NCI-H2029 treated with DMSO at 0.1 percent for 48 hours (cell line): Measurements from ENCODE around the gene GJD4.
A peak's percentile ranks its signal among the peaks of the same experiment; 100 is the strongest.

Experiments
- DNase-seq: peaks from one replicate; lab custom pipeline; 2025; lab: John Stamatoyannopoulos, UW

GJD4 gene

GRCh38 chr10:35626971-35627507, 21.9 kb downstream of the GJD4 start:
- DNase-seq = no peak

GRCh38 chr10:35631404-35631803, 26.3 kb downstream of the GJD4 start:
- no peak for DNase-seq

- no peak for DNase-seq
These were observed 26.9 kb downstream of the GJD4 start for GRCh38 chr10:35632027-35632426.

GRCh38 chr10:35633006-35633980, 28.2 kb downstream of the GJD4 start:
- peak; percentile 23 for DNase-seq

GRCh38 chr10:35635576-35635975, 30.4 kb downstream of the GJD4 start:
- peak; percentile 39 for DNase-seq

GRCh38 chr10:35636956-35637355, 31.8 kb downstream of the GJD4 start:
- DNase-seq = no peak

- DNase-seq = no peak
These were observed 32.3 kb downstream of the GJD4 start for GRCh38 chr10:35637462-35637861.

GRCh38 chr10:35638101-35638500, 33.0 kb downstream of the GJD4 start:
- no peak for DNase-seq

- no peak for DNase-seq
These were observed 34.0 kb downstream of the GJD4 start for GRCh38 chr10:35639021-35639727.

GRCh38 chr10:35639728-35640401, 34.7 kb downstream of the GJD4 start:
- no peak for DNase-seq

GRCh38 chr10:35640474-35640873, 35.3 kb downstream of the GJD4 start:
- DNase-seq = no peak

- no peak for DNase-seq
These were observed 36.0 kb downstream of the GJD4 start for GRCh38 chr10:35640951-35641675.

GRCh38 chr10:35641676-35642034, 36.5 kb downstream of the GJD4 start:
- DNase-seq = no peak

- DNase-seq = peak; percentile 17
These were observed 37.1 kb downstream of the GJD4 start, which contains the start of gene FZD8 for GRCh38 chr10:35642035-35642792. Gene FZD8 (minus strand): TSS chr10:35642296. CDS start chr10:35641429, 867 bp downstream.

GRCh38 chr10:35642793-35643114, 37.6 kb downstream of the GJD4 start:
- no peak for DNase-seq

GRCh38 chr10:35643151-35644049, 38.3 kb downstream of the GJD4 start:
- DNase-seq = no peak

- DNase-seq = no peak
These were observed 39.2 kb downstream of the GJD4 start for GRCh38 chr10:35644050-35644950.

GRCh38 chr10:35650894-35651293, 45.8 kb downstream of the GJD4 start:
- DNase-seq = no peak

- DNase-seq = no peak
These were observed 47.7 kb downstream of the GJD4 start for GRCh38 chr10:35652824-35653223.
